Brain microvascular endothelial cell (primary cell): ENCODE results near the gene VSIR.

Source experiments
- DNase-seq: peaks from one replicate; pipeline ENCODE4 v3.0.0-alpha.2; 2020
- H3K27ac ChIP-seq: fragments of 250-450 bp; sonication (Bioruptor Pico); 2 replicates; pipeline ENCODE4 v1.5.1; 2020; ENCODE audit warnings: mild to moderate bottlenecking, moderate library complexity
- H3K27me3 ChIP-seq: fragments of 250-450 bp; sonication (Bioruptor Pico); replicated peaks from 2 replicates; pipeline ENCODE4 v1.5.1; 2020; ENCODE audit warnings: mild to moderate bottlenecking
- H3K36me3 ChIP-seq: fragments of 250-450 bp; sonication (Bioruptor Pico); replicated peaks from 2 replicates; pipeline ENCODE4 v1.5.1; 2020; ENCODE audit warnings: mild to moderate bottlenecking
- H3K4me3 ChIP-seq: 2 replicates; pipeline ENCODE4 v1.5.1; 2011; ENCODE audit warnings: low read depth, mild to moderate bottlenecking, control low read depth, low read length, moderate library complexity
- in situ Hi-C: cut with HindIII; loops from 2 replicates; pipeline ENCODE4 v1.10.0; 2017; ENCODE audit warnings: low sequenced_read_pairs, low pct_ligation_motif_present
- TF ChIP-seq, protein P1 (sequence below): IDR thresholded peaks from 2 replicates; pipeline ENCODE4 v1.5.1; 2011; ENCODE audit warnings: low read depth, mild to moderate bottlenecking, moderate library complexity, low read length, control low read depth, inconsistent platforms; ENCODE audit errors: missing control alignments

VSIR gene

GRCh38 chr10:71814922-71815411 is 41.6 kb upstream of the VSIR start:
- Histone ChIP-seq H3K27ac (no peak overlapping the region), H3K27me3 (no peaks in the 10 kb centered on the region), H3K4me3 (no peak overlapping the region), H3K36me3 (peaks cover 59% of the 10 kb centered on the region)
- DNase-seq: no peak
- in situ Hi-C loops: no loop called here
- TF ChIP-seq, protein P1, sequence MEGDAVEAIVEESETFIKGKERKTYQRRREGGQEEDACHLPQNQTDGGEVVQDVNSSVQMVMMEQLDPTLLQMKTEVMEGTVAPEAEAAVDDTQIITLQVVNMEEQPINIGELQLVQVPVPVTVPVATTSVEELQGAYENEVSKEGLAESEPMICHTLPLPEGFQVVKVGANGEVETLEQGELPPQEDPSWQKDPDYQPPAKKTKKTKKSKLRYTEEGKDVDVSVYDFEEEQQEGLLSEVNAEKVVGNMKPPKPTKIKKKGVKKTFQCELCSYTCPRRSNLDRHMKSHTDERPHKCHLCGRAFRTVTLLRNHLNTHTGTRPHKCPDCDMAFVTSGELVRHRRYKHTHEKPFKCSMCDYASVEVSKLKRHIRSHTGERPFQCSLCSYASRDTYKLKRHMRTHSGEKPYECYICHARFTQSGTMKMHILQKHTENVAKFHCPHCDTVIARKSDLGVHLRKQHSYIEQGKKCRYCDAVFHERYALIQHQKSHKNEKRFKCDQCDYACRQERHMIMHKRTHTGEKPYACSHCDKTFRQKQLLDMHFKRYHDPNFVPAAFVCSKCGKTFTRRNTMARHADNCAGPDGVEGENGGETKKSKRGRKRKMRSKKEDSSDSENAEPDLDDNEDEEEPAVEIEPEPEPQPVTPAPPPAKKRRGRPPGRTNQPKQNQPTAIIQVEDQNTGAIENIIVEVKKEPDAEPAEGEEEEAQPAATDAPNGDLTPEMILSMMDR: peak; percentile 25

DNA sequence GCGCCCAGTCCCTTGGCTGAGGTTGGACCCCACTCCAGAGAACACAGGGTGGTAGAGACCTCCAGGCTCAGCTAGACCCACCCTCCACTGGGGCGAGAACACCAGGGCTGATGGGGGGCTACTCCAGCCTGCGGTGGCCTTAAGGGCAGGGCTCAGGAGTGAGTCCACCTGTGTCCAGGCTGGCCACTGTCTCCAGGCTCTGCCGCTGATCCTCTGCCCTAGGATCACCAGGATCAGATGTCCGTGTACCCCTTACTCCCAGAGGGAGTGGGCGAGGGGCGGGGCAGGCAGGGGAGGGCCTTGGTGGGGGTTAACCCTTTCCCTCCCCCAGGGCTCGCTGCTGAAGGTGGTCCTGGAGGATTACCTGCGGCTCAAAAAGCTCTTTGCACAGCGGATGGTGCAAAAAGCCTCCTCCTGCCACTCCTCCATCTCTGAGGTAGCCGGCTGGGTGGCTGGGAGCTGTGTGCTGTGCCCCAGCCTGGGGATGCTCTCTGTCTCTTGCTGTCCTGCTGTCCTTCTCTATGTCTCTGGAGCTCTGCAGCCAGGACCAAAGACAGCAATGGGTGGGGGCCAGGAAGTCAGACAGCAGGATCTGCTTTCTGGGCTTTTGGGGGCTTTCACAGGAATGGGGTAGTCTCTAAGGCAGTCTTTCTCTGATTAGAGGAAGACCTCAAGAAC is 39.7 kb upstream of the VSIR start:
- in situ Hi-C loops: no loop called here
- DNase-seq: no peak
- TF ChIP-seq, protein P1: no peak
- peaks cover 40% of the 10 kb centered on the region for H3K36me3 ChIP-seq
- H3K4me3 ChIP-seq: no peak overlapping the region
- no peak overlapping the region for H3K27ac ChIP-seq
- no peaks in the 10 kb centered on the region for H3K27me3 ChIP-seq

GRCh38 chr10:71812016-71812912 is 38.9 kb upstream of the VSIR start:
- no peak overlapping the region for H3K27ac ChIP-seq
- DNase-seq: peak; percentile 30
- peaks cover 32% of the 10 kb centered on the region for H3K36me3 ChIP-seq
- no peak overlapping the region for H3K4me3 ChIP-seq
- TF ChIP-seq, protein P1: peak; percentile 83
- H3K27me3 ChIP-seq: no peaks in the 10 kb centered on the region
- in situ Hi-C loops: no loop called here

- peaks cover 23% of the 10 kb centered on the region for H3K36me3 ChIP-seq
- TF ChIP-seq, protein P1: no peak
- H3K27ac ChIP-seq: no peak overlapping the region
- H3K4me3 ChIP-seq: no peak overlapping the region
- in situ Hi-C loops: no loop called here
- H3K27me3 ChIP-seq: no peaks in the 10 kb centered on the region
- DNase-seq: no peak
Observed at GRCh38 chr10:71811351-71811750, 38.0 kb upstream of the VSIR start.

DNA sequence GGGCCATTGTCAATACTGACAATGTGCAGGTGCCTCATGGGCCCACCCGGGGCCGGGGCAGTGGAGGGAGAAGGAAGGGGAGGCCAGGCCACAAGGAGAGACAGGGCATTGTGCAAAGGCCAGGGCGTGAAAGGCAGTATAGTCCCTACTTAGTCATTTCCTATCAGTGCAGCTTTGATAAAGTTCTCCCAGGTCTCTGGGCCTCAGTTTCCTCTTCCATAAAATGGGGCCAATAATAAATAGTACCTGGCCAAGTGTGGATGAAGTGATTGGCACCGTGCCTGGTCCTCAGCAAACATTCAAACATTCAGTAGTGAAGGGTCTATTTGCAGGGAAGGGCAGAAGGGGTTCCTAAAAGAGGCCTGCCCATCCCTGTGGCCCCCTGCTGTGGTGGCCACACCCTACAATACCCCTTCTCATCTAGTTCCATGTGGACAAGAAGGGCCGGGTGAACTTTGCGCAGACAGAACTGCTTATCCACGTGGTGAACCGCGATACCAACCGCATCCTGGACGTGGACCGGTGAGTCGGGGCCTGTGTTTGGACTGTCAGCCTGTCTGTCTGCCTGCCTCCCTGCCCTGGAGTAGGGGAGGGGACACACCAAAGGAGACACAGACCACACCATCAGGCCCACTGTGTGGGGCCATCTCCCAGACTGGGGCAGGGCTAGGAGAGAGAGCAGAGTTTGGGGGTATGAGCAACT is 36.9 kb upstream of the VSIR start:
- Histone ChIP-seq H3K27me3 (peaks cover 4% of the 10 kb centered on the region), H3K4me3 (no peak overlapping the region), H3K36me3 (peaks cover 12% of the 10 kb centered on the region), H3K27ac (no peak overlapping the region)
- TF ChIP-seq, protein P1: no peak
- in situ Hi-C loops: no loop called here
- no peak for DNase-seq
